ENCODE measurements around the gene FBN1. TPM values are rescaled to one million over a fixed set of nuclear protein-coding genes. Genes with fewer than 3 reads are reported as not detected.

The FBN1 gene
- total RNA-seq, 1 donor from 2014 or later = 102 TPM

DNA sequence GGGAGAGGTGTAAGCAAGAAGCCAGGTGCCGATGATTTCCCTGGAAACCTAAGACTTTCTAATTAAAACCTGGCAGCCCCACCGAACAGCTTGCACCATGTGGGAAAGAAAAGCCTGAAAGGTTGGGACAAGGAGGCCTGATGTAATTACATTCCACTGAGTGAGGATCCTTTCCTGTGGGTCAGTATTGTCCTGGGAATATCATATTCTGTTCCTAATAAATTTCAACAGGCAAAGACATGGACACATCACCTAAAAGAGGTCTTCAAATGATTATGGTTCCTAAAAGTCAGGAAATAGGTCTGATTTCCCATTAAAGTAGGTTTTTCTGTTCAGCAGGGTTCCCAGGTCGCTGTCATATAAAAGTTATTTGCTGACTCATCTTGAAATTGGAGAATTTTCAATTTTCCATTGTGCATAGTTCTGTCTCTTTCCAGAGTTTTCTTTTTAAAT, 255.8 kb downstream of the FBN1 start:
- H3K36me3 ChIP-seq = no peaks in the 10 kb centered on the region
- peak in 1 of 2 donors; percentile 86 for DNase-seq (ENCODE audit: extremely low spot score in 2 of 2)
- H3K9me3 ChIP-seq = no peaks in the 10 kb centered on the region
- H3K4me3 ChIP-seq = no peak overlapping the region
- no peaks in the 10 kb centered on the region for H3K27me3 ChIP-seq
- TF ChIP-seq POLR2AphosphoS5 (IDR thresholded peaks at IDR 0.05; ENCODE audit: insufficient read depth in 1 of 2, low read depth in 1 of 2) (peak in 1 of 2 donors; percentile 36), POLR2A (IDR thresholded peaks at IDR 0.05) (no peak)
- TF ChIP-seq, protein P1, sequence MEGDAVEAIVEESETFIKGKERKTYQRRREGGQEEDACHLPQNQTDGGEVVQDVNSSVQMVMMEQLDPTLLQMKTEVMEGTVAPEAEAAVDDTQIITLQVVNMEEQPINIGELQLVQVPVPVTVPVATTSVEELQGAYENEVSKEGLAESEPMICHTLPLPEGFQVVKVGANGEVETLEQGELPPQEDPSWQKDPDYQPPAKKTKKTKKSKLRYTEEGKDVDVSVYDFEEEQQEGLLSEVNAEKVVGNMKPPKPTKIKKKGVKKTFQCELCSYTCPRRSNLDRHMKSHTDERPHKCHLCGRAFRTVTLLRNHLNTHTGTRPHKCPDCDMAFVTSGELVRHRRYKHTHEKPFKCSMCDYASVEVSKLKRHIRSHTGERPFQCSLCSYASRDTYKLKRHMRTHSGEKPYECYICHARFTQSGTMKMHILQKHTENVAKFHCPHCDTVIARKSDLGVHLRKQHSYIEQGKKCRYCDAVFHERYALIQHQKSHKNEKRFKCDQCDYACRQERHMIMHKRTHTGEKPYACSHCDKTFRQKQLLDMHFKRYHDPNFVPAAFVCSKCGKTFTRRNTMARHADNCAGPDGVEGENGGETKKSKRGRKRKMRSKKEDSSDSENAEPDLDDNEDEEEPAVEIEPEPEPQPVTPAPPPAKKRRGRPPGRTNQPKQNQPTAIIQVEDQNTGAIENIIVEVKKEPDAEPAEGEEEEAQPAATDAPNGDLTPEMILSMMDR (IDR thresholded peaks at IDR 0.05) = no peak
- intact Hi-C loops (cut with DNase I) = no loop called here
- peak overlapping the region; percentile 89 for H3K27ac ChIP-seq
- peaks cover 53% of the 10 kb centered on the region for H3K4me1 ChIP-seq

DNA sequence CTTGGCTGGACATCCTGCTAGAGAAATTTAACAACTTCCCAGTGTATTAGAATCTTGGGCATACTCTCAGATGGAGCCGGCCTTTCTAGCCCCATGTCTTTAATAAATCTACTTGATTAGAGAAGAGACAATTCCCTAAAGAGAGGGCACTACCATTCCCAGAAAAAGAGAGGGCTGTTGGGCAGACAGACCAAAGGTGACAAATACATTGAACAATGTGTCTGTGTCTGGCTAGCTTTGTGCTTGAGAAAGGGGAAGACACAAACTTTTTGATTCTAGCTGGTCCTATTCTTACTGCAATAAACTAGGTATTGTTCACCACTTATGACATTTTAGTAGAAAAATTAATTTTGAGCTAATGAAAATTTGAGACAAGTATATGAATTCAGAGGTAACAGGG, 256.6 kb downstream of the FBN1 start:
- peak overlapping the region; percentile 89 for H3K27ac ChIP-seq
- no peaks in the 10 kb centered on the region for H3K9me3 ChIP-seq
- no peaks in the 10 kb centered on the region for H3K36me3 ChIP-seq
- H3K4me3 ChIP-seq = no peak overlapping the region
- intact Hi-C loops (cut with DNase I) = no loop called here
- H3K4me1 ChIP-seq = peaks cover 52% of the 10 kb centered on the region
- peak in 1 of 2 donors; percentile 16 for DNase-seq (ENCODE audit: extremely low spot score in 2 of 2)
- TF ChIP-seq, protein P1 (IDR thresholded peaks at IDR 0.05) = no peak
- TF ChIP-seq POLR2A (IDR thresholded peaks at IDR 0.05) (no peak), POLR2AphosphoS5 (IDR thresholded peaks at IDR 0.05; ENCODE audit: insufficient read depth in 1 of 2, low read depth in 1 of 2) (no peak)
- no peaks in the 10 kb centered on the region for H3K27me3 ChIP-seq

DNA sequence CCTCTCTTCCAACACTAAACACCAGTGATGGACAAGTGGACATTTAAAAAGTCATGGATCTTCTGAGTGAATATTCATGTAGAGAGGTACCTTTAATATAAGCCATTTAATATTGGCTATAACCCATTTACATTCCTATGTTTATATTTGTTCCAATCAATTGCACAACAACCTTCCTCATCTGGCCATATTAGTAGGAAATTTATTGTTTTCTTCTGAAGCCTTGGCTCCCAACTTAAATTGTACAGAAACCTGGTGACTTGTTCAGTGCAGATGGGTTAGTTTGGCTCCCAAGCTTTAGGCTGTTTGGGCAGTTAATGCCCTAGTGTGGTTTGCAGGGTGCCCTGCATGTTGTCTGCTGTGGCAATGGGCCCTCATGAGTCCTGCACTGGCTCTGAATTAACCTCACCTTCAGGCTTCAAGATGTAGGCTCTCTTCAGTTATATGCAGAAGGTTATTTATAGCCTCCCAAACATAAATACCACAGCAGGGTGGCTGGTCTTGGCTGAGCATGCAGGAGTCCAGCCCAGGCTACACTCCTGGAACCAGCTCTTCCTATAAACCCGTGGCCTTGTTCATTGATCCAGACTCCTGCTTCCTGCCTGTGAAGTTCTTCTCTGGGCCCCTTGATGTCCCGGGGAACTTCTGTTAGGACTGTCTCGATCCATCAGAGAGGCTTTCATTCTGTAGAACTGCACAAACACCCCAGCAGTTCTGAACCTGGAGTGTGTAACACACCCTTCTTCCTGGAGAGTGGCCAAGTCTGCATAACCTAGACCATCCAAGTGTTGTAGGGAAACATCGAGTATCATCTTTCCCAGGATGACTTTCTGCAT, 257.3 kb downstream of the FBN1 start:
- intact Hi-C loops (cut with DNase I) = no loop called here
- Histone ChIP-seq H3K9me3 (no peaks in the 10 kb centered on the region), H3K4me1 (peaks cover 45% of the 10 kb centered on the region), H3K36me3 (no peaks in the 10 kb centered on the region), H3K4me3 (no peak overlapping the region), H3K27me3 (no peaks in the 10 kb centered on the region), H3K27ac (peak overlapping the region; percentile 89)
- TF ChIP-seq, protein P1 (IDR thresholded peaks at IDR 0.05) = no peak
- TF ChIP-seq POLR2AphosphoS5 (IDR thresholded peaks at IDR 0.05; ENCODE audit: insufficient read depth in 1 of 2, low read depth in 1 of 2) = no peak
- TF ChIP-seq POLR2A (IDR thresholded peaks at IDR 0.05) = no peak
- DNase-seq (ENCODE audit: extremely low spot score in 2 of 2) = peak in 1 of 2 donors; percentile 64

DNA sequence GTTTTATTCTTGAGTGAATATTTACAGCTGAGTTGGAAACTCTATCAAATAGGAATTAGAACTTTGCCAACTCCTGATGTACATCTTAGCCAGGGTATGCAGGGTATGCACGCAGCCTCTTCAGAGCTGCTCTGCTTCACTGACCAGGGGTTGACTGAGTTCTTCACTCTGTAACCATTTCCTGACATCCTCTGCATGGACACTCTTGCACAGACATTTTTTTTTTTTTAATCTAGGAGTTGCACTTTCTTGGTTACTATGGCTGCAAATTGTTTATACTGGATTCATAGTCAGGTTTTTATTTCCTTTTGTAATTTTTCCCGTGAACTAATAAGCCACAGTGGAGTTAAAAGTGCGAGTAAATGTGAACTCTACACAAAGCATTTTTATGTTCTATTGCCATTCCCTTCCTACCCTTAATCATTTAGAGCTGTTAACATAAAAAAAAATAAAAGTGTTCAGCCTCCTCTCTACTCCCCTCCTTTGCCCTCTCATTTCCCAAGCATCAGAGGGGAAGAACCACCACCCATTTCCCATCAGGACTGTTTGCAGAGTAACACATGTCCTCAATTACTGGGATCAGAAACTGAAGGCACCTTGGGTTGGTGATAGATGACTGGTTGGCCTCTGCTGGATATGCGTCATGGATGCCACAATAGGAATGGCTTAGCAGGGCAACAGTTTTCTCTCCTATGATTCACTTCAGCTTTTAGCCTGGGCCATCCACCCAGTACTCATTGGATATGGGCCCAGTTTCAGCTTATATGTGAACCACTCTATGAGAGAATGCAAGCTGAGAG, 260.3 kb downstream of the FBN1 start:
- Histone ChIP-seq H3K27ac (no peak overlapping the region), H3K27me3 (no peaks in the 10 kb centered on the region), H3K9me3 (no peaks in the 10 kb centered on the region), H3K4me1 (peaks cover 34% of the 10 kb centered on the region), H3K36me3 (no peaks in the 10 kb centered on the region), H3K4me3 (no peak overlapping the region)
- intact Hi-C loops (cut with DNase I) = no loop called here
- peak in 1 of 2 donors; percentile 66 for TF ChIP-seq POLR2AphosphoS5 (IDR thresholded peaks at IDR 0.05; ENCODE audit: insufficient read depth in 1 of 2, low read depth in 1 of 2)
- no peak for TF ChIP-seq POLR2A (IDR thresholded peaks at IDR 0.05)
- TF ChIP-seq, protein P1 (IDR thresholded peaks at IDR 0.05) = no peak
- DNase-seq (ENCODE audit: extremely low spot score in 2 of 2) = peak in 1 of 2 donors; percentile 86

Measured in vagina (tissue), 2 donors.